Stimulated activated CD8-positive, alpha-beta memory T cell treated with anti-CD3 and anti-CD28 coated beads, Interleukin-15, amount 100 ng/mL, for 24 hours (primary cell): Measurements from ENCODE around the gene CENPP.
"Not testable (repeated sequence)": the region's sequence is repeated elsewhere in the genome, so short reads cannot be mapped to it uniquely, and the experiment has no call there.

Experiments
- DNase-seq: peaks from one replicate; pipeline ENCODE4 v3.0.0-alpha.2; 2020; ENCODE audit warnings: low read depth

CENPP gene

DNA sequence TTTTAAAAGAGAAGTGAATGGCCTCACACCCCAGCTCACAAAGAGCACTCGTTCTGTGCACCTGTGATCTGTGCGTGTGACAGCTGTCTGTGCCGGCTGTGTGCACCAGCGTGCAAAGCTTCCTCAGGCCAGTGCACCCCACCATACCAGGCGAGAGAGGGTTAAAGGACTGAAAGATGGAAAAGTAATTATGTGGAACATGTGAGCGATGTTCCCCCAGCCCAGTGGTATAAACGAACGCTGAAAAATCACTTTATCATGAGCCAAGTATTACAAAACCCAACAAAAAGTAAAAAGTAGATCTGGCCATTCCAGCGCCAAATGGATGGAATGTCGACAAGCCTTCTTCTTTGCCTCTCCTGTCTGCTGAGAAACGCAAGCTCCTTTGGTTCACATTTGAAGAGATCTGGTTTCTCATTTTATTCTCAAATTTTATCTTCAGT lies 290.5 kb downstream of the CENPP start:
- DNase-seq: no peak

DNA sequence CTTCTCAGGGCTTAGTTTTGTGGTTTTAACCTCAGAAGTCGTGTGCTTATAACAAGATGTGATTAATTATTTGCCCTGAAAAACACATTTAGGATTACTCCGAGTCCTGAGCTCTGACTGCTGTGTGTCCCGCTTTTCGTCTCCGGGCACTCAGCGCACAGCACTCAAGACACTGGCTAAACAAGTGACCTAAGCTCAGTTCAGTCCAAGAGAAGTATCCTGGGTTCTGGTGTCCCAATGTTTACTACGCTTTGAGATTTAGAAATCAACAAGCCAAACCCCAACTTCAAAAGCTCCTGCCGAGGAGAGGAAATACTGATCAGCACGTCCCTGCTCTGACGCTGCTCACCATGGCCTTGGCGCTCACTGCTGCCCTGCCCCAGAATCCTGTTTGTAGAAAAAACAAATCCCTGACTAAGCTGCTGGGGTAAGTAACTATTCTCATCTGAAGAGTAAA lies 290.9 kb downstream of the CENPP start:
- no peak for DNase-seq

DNA sequence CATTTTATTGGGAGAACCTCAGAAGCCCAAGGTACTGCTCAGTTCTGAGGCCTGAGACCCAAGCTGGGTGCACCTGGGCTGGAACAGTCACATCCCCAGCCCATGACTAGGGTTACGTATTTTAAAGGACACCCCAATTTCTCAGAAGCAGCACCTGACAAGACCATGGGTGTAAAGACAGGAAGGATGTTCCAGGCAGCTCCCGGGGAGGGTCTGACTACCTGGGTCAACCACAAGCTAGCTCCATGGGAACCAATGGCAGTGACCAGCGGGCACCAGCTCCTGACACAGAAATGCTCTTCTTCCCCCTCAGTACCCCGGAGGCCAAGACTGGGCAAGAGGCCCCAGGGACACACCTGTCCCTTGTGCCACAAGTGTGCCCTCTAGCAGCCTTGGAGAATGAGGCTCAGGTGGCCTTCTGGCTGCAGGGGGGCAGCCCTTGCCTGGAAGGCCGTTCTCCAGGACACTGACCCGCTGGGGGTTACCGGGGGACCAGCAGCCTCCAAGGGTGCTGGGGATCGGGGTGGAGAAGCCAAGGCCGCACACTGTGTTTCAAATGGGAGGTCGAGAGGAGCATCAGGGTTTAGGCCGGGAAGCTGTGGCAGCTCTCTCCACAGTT lies 291.6 kb downstream of the CENPP start:
- DNase-seq: no peak

DNA sequence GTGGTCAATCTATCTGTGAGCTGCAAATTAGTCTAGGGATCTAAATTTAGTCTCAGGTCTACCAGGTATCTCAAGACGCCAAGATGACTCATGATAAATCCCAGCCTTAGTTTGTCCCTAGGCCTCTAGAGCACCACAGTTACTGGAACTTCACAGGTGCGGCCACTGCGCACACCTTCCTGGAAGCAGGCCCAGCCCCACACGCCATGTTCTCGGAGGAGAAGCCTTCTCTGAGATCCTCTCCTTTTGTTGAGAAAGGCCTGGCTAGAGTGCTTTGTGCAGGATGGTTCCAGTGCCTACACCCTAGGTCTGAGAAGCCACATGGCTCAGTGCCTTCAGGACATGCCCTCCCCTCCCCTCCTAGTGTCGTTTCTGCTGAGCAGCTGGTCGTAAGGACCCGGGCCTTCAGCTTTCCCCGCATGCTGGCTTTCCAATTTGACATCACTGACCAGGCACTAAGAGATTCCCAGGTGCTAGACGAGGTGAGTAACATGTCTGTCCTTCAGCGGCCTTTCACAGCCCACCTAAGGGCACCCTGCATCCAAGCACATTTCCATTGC lies 292.3 kb downstream of the CENPP start:
- DNase-seq: no peak

DNA sequence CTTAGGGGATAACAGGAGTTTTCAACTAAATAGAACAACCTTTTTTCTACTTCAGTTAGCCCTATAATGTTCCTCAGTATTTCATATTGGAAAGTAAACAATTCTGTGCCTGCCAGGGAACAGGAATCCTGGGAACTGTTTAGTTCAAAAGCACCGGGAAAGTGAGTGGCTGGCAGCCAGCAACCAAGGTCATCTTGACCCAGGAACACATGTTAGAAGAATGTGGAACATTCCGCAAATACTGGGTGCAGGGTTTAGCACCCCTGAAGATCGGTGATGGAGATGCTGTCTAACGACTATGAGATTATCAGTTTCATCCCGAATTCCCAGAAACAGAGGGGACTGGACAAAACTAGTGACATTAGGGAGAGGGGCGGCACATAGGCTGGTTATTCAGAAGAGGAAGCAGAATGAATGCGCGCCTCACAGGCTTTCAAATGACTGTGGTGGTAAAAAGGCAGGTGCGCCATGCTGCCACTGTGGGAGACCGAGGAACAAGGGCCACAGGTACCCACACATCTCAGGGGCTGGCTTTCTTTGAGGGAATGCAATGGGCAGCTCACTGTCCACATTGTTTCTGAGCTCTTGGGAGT lies 293.0 kb downstream of the CENPP start:
- no peak for DNase-seq

DNA sequence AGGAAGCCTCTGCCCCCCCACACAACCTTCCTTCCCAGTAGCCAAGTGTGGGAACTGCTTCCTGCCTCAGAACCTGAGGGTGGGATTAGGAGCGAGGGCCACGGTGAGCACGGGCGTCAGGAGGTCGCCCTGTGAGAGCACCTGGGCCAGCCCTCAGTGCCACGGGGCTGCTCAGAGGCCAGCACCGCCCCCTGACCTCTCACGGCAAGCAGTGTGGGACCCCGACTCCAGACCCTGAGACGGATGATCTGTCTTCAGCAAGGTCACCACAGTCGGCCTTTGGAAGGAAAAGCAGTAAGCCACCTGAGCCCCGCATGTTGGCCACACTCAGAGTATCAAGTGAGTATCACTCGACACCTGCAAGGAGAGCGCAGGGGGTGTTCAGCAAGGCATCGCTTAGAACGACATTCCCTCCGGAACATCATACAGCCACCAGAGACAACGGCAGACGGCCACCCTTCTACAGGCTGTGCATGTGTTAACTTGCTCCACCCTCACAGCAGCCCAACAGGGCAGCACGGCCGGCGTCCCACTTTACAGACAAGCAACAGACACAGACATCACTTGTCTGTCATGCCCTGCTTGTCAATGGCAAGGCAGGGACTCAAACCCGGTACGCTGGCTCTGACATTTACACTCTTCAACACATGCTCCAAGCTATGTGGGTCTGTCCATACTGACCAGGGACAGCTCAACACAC lies 294.0 kb downstream of the CENPP start:
- DNase-seq: no peak

DNA sequence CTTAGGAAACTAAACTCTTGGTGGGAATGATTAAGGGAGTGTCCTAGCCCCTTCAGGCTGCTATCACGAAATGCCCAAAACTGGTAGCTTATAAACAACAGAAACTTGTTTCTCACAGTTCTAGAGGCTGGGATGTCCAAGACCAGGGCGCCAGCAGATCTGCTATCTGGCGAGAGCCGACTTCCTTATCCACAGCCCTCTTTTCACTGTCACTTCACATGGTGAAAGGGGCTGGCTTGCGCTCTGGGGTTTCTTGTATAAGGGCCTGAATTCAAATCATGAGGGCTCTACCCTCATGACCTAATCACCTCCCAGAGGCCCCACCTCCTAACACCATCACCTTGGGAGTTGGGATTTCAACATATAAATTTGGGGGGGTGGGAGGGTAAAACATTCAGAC lies 295.1 kb downstream of the CENPP start:
- no peak for DNase-seq

DNA sequence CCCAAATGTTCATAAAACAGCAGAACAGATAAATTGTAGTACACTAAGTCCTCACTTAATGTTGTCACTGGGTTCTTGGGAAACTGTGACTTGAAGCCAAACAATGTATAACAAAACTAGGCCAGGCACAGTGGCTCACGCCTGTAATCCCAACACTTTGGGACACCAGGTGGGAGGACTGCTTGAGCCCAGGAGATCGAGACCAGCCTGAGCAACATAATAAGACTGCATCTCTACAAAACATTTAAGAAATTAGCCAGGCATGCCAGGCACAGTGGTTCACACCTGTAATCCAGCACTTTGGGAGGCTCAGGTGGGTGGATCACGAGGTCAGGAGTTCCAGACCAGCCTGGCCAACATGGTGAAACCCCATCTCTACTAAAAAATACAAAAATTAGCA lies 298.2 kb downstream of the CENPP start:
- not testable (repeated sequence) for DNase-seq

DNA sequence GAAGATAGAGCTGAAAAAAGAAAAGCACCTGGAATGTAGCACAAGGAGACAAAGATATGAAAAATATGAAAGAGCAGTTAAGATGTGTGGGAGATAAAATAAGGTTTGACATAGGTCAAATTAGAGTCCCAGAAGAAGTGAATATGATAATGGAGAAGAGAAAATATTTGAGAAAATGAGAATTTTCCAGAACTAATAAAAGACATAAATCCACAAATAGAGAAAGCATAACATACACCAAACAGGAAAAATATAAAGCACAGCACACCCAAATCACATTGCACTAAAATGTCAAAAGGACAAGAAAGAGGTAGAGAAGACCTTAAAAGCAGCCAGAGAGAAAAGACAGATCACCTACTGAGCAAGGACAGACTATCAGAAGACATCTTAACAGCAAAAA lies 300.7 kb downstream of the CENPP start:
- DNase-seq: no peak

DNA sequence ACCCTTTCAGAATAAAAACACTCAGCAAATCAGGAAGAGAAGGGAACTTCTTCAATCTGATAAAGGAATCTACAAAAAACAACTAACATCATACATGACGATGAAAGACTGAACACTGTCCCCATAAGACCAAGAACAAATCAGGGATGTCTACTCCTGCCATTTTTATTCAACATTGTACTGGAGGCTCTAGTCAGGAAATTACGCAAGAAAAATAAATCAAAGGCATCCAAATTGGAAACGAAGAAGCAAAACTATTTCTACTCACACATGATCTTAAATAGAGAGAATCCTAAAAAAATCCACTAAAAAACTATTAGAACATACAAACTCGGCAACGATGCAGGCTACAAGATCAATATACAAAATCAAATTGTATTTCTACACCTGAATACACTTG lies 301.9 kb downstream of the CENPP start:
- DNase-seq: no peak

DNA sequence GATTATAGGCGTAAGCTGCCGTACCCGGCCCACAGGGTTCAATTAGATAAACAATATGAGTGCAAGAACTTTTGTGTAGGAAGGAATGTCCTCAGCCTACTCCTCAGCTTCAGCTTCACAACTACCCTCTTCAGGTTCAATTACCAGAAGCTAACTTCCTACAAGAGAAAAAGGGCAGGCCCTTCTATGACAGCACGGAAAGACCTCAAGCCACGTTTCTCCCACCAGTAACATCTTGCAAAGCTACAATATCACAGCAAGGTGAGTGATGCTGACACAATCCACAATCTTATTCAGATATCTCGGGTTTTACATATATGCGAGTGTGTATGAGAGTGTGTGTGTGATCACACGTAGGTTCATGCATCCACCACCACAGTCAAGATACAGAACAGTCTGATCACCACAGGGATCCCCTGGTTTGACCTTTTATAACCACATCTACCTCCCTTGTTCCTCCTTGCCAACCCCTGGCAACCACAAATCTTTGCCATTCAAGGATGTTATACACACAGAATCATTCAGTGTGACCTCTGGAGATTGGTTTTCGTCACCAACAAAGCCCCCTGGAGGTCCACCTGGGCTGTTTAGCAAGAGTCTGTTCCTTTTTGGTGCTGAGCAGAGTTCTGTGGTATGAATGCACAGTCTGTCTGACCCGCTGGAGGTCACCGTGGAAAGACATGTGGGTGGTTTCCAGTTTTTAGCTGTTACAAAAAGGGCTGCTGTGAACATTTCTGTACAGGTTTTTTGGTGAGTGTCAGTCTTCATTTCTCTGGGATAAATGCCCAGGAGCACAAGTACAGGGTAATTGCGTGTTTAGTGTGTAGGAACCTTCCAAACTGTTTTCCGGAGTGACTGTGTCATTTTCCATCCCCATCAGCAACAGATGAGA lies 305.9 kb downstream of the CENPP start:
- DNase-seq: no peak

DNA sequence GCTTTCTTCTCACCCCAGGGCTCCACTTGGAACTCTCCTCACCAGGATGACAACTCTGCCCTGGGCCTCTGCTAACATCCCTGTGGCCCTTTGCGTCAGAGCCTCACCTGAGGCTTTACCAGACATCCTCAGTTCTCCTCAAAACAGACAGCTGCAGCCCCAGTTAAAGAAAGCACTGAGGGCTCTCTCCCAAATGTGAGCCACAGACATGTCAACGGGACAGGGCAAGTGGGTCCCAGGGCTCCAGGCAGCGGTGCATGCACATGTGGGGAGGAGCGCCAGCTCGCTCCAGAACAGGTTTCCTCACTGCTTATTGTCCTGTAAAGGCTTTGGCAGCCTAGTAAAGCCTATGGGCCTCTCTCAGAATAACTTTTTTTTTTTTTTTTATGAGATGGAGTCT lies 306.9 kb downstream of the CENPP start:
- no peak for DNase-seq

DNA sequence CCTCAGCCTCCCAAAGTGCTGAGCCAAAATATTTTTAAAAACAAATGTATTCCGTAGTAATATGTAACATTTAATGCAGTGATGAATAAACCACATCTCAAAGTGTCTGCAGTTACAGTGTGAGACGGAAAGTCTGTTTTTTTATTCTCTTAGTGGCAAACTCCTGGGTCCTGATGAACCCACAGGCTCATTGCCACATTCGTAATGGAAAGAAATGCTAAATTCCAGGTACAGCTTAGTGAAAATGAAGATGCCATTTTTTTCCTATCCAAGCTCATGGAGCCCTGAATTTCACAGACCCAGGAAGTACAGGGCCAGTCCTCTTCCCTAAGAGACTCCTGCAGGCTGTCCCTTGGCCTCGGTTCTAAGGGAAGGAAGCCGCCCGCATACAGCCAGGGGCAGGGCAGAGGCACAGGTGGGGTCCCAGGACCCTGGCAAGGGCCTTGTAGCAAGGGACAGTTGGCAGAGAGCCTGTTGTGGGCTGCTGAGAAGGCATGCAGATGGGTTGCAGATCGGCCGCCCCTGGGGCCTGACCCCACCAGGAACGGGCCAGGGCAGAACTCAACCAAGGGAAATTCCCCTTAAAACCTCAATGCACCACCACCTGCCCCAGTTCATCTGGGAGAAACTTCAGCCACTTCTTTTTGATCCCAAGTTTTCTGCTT lies 308.0 kb downstream of the CENPP start:
- DNase-seq: no peak

DNA sequence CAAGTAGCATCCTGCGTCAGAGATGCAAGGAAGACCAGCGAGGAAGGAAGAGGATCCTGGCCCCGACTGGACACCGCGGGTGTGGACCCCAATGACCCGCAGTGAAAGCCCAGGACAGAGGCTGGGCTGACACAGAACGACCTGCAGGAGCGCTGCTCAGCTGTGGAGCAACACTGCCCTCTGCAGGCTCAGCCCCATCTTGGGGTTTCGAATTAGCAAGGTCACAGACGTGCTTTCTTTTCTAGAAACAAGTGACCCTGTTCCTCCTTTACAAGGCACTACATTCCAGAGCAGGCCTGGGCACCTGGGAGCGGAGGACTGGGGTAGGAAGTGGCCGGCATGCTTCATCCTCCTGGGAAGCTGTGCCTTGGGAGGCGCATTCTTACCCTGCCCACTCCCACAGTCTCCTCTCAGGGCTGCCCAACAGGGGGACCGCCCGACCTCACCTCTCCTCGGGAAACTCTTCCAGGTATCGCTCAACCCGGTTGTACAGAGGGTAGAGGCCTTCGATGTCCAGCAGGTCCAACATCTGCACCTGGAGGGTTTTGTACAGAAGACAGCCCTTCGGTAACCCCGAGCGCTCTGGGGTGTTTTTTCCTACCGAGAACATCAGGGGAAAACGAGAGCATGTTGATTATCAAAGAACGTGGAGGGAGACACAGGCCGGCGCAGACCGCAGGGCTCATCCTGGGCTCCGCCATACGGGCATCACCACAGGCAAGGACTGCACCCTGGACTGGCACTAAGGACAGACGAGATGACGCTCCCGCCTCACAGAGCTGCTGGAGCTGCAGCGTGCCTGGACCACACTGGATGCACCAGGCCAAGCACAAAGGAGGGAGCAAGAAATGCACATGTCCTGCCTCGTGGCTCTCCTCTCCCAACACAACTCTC lies 309.2 kb downstream of the CENPP start:
- peak; percentile 19 for DNase-seq

DNA sequence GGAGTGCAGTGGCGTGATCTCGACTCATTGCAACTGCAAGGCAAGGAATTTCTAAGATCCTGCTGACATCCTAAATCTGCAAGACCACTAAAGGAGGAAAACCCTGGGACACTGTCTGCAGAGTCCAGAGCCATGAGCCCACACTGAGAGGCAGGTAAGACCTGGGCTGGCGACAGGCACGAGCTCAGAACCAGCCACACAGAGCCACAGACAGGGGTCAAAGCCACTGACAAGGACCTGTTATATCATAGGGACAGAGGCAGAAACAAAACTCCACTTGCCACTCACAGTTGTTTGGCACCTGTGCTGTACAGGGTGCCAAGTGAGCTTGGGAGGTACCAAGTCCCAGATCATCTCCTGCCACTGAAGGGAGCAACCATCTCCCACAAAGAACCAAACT lies 310.0 kb downstream of the CENPP start:
- DNase-seq: no peak

DNA sequence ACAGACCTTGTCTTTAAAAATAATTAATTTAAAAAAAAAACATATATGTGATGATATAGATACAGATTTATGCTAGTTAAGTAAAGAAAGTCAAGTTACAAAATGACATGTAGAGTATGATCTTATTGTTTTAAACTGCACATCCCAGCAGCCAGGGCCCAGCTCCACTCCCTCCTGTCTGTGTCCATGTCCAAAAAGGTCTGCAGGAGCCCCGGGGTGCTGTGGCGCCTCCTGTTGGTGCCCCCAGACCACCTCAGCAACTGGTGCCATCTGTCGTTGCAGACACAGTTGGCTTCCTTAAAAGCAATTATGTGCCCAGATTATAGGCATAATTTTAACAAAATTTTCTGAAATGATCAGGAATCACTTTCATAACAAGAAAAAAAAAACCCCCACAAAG lies 310.9 kb downstream of the CENPP start:
- no peak for DNase-seq

DNA sequence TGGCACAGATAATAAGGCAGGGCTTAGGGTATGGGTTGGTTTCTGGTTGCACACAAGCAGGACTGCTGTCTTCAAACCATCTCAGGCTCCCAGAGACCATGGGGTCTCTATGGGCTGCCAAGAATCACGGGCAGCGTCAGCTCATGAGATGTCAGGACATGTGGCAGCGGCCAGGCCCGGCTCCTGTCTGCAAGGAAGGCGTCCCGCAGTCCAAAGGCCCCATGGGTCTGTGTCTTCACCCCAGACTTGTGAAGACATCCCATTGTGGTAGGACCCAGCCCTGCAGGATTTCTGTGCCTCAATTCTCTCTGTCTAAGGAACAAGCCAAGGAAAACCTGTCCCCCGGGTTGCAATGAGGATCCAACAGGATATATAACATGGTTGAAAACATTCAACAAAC lies 311.6 kb downstream of the CENPP start:
- no peak for DNase-seq

DNA sequence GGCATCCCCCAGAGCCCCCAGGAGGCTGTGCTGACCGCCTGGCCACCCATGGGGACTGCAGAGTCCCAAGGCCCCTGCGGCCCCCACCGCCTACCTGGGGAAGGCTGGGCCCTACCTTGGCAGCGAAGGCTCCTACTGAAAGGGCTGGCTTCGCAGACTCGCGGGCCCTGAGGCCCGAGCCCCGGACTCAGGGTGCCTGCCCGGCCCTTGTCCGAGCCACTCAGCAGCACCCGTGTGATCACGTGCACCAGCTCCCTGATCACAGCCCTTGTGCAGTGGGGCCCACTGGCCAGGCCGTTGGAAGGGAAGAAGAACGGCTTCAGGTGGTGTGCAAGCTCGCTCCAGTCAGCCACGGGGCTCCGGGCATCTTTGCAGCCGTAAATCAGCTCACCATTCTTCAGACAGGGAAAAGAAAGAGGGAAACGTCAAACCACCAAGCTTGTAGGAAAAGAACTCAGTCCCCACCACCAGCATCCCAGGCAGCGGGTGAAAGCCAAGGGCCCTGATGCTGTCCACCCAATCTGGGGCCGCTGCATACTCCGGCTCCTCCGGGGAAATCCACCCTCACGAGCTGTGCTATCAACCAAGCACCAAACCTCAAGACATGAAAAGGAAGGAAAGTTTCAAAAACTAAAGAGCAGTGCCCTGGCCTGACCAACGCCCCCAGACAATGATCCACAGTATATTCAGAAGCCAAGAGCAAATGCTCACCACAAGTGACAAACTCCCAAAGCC lies 312.3 kb downstream of the CENPP start:
- DNase-seq: no peak

DNA sequence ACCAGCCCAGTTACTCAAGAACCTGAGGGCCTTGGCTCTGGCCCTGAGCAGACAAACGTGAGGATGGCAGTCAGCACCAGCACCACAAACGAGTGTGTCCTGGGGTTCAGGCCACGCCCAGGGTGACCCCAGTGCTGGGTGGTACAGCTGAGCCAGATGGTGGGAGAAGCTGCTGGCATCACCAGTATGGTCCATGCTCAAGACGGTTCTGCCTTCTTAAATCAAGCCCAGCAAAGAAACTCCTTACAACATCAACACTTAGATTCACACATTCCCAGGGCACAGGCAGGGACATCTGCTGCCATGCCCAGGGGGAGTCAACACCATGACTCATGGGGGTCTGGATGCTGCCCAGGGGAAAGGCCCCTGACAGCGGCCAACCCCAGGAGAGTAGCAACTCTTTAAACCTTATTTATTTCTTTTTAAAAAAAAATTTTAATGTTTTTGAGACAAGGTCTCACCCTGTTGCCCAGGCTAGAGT lies 312.9 kb downstream of the CENPP start:
- no peak for DNase-seq

DNA sequence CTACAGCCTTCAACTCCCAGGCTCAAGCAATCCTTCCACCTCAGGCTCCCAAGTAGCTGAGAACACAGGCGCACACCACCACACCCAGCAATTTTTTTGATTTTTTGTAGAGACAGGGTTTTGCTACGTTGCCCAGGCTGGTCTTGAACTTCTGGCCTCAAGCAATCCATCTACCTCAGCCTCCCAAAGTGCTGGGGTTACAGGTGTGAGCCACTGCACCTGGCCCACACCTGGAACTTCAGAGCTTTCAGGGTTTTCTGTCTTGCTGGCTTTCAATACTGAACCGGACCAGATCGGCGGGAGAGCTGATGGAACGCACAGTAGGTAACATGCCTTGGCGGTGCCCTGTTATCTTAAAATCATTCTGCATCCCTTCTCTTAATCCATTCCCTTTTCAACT lies 313.4 kb downstream of the CENPP start:
- DNase-seq: no peak
